ENCODE data around the gene NR2F1-AS1.
"Not testable (repeated sequence)": the region's sequence is repeated elsewhere in the genome, so short reads cannot be mapped to it uniquely, and the experiment has no call there.

The NR2F1-AS1 gene

GRCh38 chr5:93423300-93423699, 157.7 kb downstream of the NR2F1-AS1 start:
- DNase-seq, result no peak

GRCh38 chr5:93422652-93423280, 158.3 kb downstream of the NR2F1-AS1 start:
- DNase-seq, result no peak

GRCh38 chr5:93421987-93422401, 159.0 kb downstream of the NR2F1-AS1 start:
- no peak for DNase-seq

- no peak for DNase-seq
These were observed 159.6 kb downstream of the NR2F1-AS1 start for GRCh38 chr5:93421468-93421867.

GRCh38 chr5:93417490-93417889, 163.5 kb downstream of the NR2F1-AS1 start:
- no peak for DNase-seq

- no peak for DNase-seq
These were observed 165.2 kb downstream of the NR2F1-AS1 start for GRCh38 chr5:93415819-93416218.

GRCh38 chr5:93411716-93412115, 169.3 kb downstream of the NR2F1-AS1 start:
- DNase-seq, result no peak

- DNase-seq, result no peak
These were observed 171.3 kb downstream of the NR2F1-AS1 start for GRCh38 chr5:93409691-93410090.

GRCh38 chr5:93407454-93407853, 173.6 kb downstream of the NR2F1-AS1 start:
- DNase-seq, result no peak

- no peak for DNase-seq
These were observed 174.0 kb downstream of the NR2F1-AS1 start for GRCh38 chr5:93406971-93407401.

GRCh38 chr5:93404246-93404645, 176.8 kb downstream of the NR2F1-AS1 start:
- no peak for DNase-seq

- no peak for DNase-seq
These were observed 177.7 kb downstream of the NR2F1-AS1 start for GRCh38 chr5:93403141-93403928.

GRCh38 chr5:93402451-93402850, 178.6 kb downstream of the NR2F1-AS1 start:
- no peak for DNase-seq

GRCh38 chr5:93401634-93402213, 179.3 kb downstream of the NR2F1-AS1 start:
- DNase-seq, result no peak

- DNase-seq, result no peak
These were observed 181.3 kb downstream of the NR2F1-AS1 start for GRCh38 chr5:93399675-93400074.

- no peak for DNase-seq
These were observed 185.0 kb downstream of the NR2F1-AS1 start for GRCh38 chr5:93395971-93396379.

GRCh38 chr5:93395010-93395409, 186.0 kb downstream of the NR2F1-AS1 start:
- DNase-seq, result no peak

- no peak for DNase-seq
These were observed 186.7 kb downstream of the NR2F1-AS1 start for GRCh38 chr5:93394301-93394700.

- DNase-seq, result not testable (repeated sequence)
These were observed 189.8 kb downstream of the NR2F1-AS1 start for GRCh38 chr5:93391169-93391568.

GRCh38 chr5:93385655-93386054, 195.4 kb downstream of the NR2F1-AS1 start:
- no peak for DNase-seq

GRCh38 chr5:93384995-93385394, 196.0 kb downstream of the NR2F1-AS1 start:
- no peak for DNase-seq

- DNase-seq, result no peak
These were observed 197.0 kb downstream of the NR2F1-AS1 start for GRCh38 chr5:93384026-93384425.

- DNase-seq, result no peak
These were observed 198.7 kb downstream of the NR2F1-AS1 start for GRCh38 chr5:93382188-93382825.

- DNase-seq, result no peak
These were observed 200.0 kb downstream of the NR2F1-AS1 start for GRCh38 chr5:93381057-93381456.

Measured in activated CD4-positive, alpha-beta T cell treated with anti-CD3 and anti-CD28 coated beads for 4 hours (primary cell).